Prostate gland (tissue), 2 donors: ENCODE data around the gene OR1I1. TPM values are rescaled to one million over a fixed set of nuclear protein-coding genes. Genes with fewer than 3 reads are reported as not detected.

Experiments used
- DNase-seq: peaks from one replicate; pipeline ENCODE4 v3.0.0-alpha.2; 2019; ENCODE audit warnings: low spot score
- H3K27ac ChIP-seq, 2 donors: fragments of 200-600 bp; sonication (generic); 2 replicates each; pipeline ENCODE4 v1.5.1; 2017 to 2019
- H3K27me3 ChIP-seq: fragments of 200-600 bp; sonication (generic); replicated peaks from 2 replicates; pipeline ENCODE4 v1.5.1; 2019; ENCODE audit not compliant: insufficient read depth
- H3K36me3 ChIP-seq, 2 donors: fragments of 200-600 bp; sonication (generic); 1 replicate in 1 of 2; 2 replicates in 1 of 2; pipeline versions ENCODE4 v1.5.1 to v1.8.1; 2017 to 2019
- H3K4me1 ChIP-seq: fragments of 200-600 bp; sonication (generic); replicated peaks from 2 replicates; pipeline ENCODE4 v1.5.1; 2019
- H3K4me3 ChIP-seq, 2 donors: fragments of 200-600 bp; sonication (generic); 2 replicates each; pipeline ENCODE4 v1.5.1; 2017 to 2019
- H3K9me3 ChIP-seq: fragments of 200-600 bp; sonication (generic); 2 replicates; pipeline ENCODE4 v1.5.1; 2017
- CTCF ChIP-seq, 4 experiments: fragments of 200-600 bp in 2 of 4; fragments of 450-650 bp in 2 of 4; sonication (generic) in 2 of 4; IDR thresholded peaks; 1 replicate in 3 of 4; 2 replicates in 1 of 4; pipeline ENCODE4 v1.5.1; 2016 to 2019; ENCODE audit warnings: antibody characterized with exemption in 4 of 4, mild to moderate bottlenecking in 2 of 4, moderate library complexity in 2 of 4
- POLR2A ChIP-seq: fragments of 450-650 bp; IDR thresholded peaks from one replicate; pipeline ENCODE4 v1.6.1; 2016; ENCODE audit warnings: antibody characterized with exemption, mild to moderate bottlenecking
- POLR2AphosphoS5 ChIP-seq: sonication (generic); formaldehyde crosslinking; IDR thresholded peaks from one replicate; pipeline ENCODE4 v1.6.1; 2017; ENCODE audit warnings: antibody characterized with exemption
- WGBS: methylation state at CpG from one replicate; pipeline ENCODE4 v1.1.5; 2018; 5-methylcytosine and 5-hydroxymethylcytosine counted together
- intact Hi-C: fragments of 100-400 bp; cut with DNase I; formaldehyde crosslinking; loops from one replicate; pipeline ENCODE4 v1.14.2; 2022
- total RNA-seq, 2 donors: library from RNA; depleted of rRNA; stranded (reverse); fragments of >200 nt; gene quantifications; one replicate each; pipeline ENCODE4 v1.1.0, GENCODE V29; 2016

Gene OR1I1
- total RNA-seq, 2 donors from 2014 or later: not detected

- TF ChIP-seq CTCF (IDR thresholded peaks at IDR 0.05) (no peak), POLR2A (no peak), POLR2AphosphoS5 (no peak)
- Histone ChIP-seq H3K36me3 (no peaks in the 10 kb centered on the region), H3K4me1 (no peaks in the 10 kb centered on the region), H3K4me3 (no peak overlapping the region), H3K9me3 (no peaks in the 10 kb centered on the region), H3K27ac (no peak overlapping the region), H3K27me3 (no peaks in the 10 kb centered on the region)
- WGBS: 82% methylated on average over 2 of the region's 2 CpGs
- DNase-seq: no peak
- intact Hi-C loops: no loop called here
Observed at GRCh38 chr19:15042826-15043225, 39.2 kb upstream of the OR1I1 start.

GRCh38 chr19:15045506-15045905 is 36.5 kb upstream of the OR1I1 start:
- TF ChIP-seq CTCF (IDR thresholded peaks at IDR 0.05): no peak
- TF ChIP-seq POLR2AphosphoS5: no peak
- no peak for TF ChIP-seq POLR2A
- H3K4me1 ChIP-seq: no peaks in the 10 kb centered on the region
- intact Hi-C loops: no loop called here
- DNase-seq: no peak
- H3K27ac ChIP-seq: no peak overlapping the region
- H3K27me3 ChIP-seq: no peaks in the 10 kb centered on the region
- H3K9me3 ChIP-seq: no peaks in the 10 kb centered on the region
- no peaks in the 10 kb centered on the region for H3K36me3 ChIP-seq
- 79% methylated on average over 3 of the region's 3 CpGs for WGBS
- H3K4me3 ChIP-seq: no peak overlapping the region

GRCh38 chr19:15047680-15048079 is 34.3 kb upstream of the OR1I1 start:
- WGBS: 67% methylated on average over 11 of the region's 11 CpGs
- no peaks in the 10 kb centered on the region for H3K36me3 ChIP-seq
- TF ChIP-seq POLR2A (no peak), CTCF (IDR thresholded peaks at IDR 0.05) (no peak), POLR2AphosphoS5 (no peak)
- H3K4me1 ChIP-seq: no peaks in the 10 kb centered on the region
- no peaks in the 10 kb centered on the region for H3K27me3 ChIP-seq
- H3K9me3 ChIP-seq: no peaks in the 10 kb centered on the region
- no peak overlapping the region for H3K27ac ChIP-seq
- intact Hi-C loops: no loop called here
- no peak overlapping the region for H3K4me3 ChIP-seq
- DNase-seq: no peak

- WGBS: 73% methylated on average over 5 of the region's 5 CpGs
- Histone ChIP-seq H3K4me3 (no peak overlapping the region), H3K27ac (no peak overlapping the region), H3K27me3 (no peaks in the 10 kb centered on the region), H3K4me1 (no peaks in the 10 kb centered on the region), H3K36me3 (no peaks in the 10 kb centered on the region), H3K9me3 (no peaks in the 10 kb centered on the region)
- TF ChIP-seq POLR2A: no peak
- TF ChIP-seq POLR2AphosphoS5: no peak
- no peak for TF ChIP-seq CTCF (IDR thresholded peaks at IDR 0.05)
- intact Hi-C loops: no loop called here
- no peak for DNase-seq
Observed at GRCh38 chr19:15048128-15048527, 33.9 kb upstream of the OR1I1 start.

- H3K27me3 ChIP-seq: no peaks in the 10 kb centered on the region
- H3K9me3 ChIP-seq: no peaks in the 10 kb centered on the region
- intact Hi-C loops: no loop called here
- H3K4me3 ChIP-seq: no peak within 1 kb of the TSS
- no peak for DNase-seq
- no peaks in the 10 kb centered on the region for H3K36me3 ChIP-seq
- H3K4me1 ChIP-seq: no peaks in the 10 kb centered on the region
- no peak within 1 kb of the TSS for H3K27ac ChIP-seq
- WGBS: 69% methylated on average over 11 of the region's 11 CpGs
- TF ChIP-seq POLR2AphosphoS5: no peak
- TF ChIP-seq CTCF (IDR thresholded peaks at IDR 0.05): no peak
- TF ChIP-seq POLR2A: no peak
Observed at GRCh38 chr19:15048885-15049541, 33.0 kb upstream of the OR1I1 start, which contains the start of gene CASP14. Gene CASP14, plus strand, starts transcription at chr19:15049480. Its CDS starts 2,772 bp downstream, at chr19:15052252.
